NT2/D1 (cell line): ENCODE data around the gene KIFBP.

Source experiments
- SUZ12 ChIP-seq: IDR thresholded peaks from 2 replicates; pipeline ENCODE4 v1.6.1; 2011; ENCODE audit not compliant: insufficient read length, insufficient read depth; ENCODE audit errors: extremely low read depth
- YY1 ChIP-seq: IDR thresholded peaks from 2 replicates; pipeline ENCODE4 v1.6.1; 2011; ENCODE audit not compliant: insufficient read length, insufficient read depth
- ZNF274 ChIP-seq: IDR thresholded peaks from 2 replicates; pipeline ENCODE4 v1.6.1; 2011; ENCODE audit warnings: mild to moderate bottlenecking, low read depth, low read length

DNA sequence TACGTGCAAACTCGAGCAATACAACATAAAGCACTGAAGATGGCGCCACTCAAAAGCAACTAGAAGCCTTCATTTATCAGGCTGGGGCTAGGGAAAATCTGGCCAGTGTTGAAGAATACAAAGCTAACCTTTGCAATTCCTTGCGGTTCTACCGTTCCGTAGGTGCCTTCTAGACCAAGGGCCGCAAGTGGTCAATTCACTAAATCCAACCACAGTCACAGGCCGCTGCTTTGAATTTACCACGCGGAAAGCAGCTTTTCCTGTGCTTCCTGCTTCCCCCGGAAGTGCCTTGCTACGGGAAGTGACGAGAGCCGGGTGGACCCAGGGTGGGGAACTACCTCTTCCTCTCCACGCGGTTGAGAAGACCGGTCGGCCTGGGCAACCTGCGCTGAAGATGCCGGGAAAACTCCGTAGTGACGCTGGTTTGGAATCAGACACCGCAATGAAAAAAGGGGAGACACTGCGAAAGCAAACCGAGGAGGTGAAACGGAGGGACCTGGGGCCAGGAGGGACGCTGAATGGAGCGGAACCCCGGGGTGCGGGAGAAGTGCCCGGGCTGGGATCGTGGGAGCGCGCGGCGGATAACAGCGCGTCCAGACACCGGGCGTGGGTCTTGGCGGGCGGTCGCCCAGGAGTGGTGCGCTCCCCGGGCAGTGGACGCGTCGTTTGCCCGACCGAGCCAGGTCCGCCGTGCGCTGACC is 32.6 kb upstream of the KIFBP start, which contains the start of gene DDX21:
- no peak for TF ChIP-seq ZNF274
- no peak for TF ChIP-seq SUZ12
- no peak for TF ChIP-seq YY1
